Neural progenitor cell (in vitro differentiated cells): ENCODE data around the gene CREBBP.

ENCODE experiments used
- EZH2 ChIP-seq: fragments of 200-600 bp; sonication (generic); IDR thresholded peaks from 2 replicates; pipeline ENCODE4 v1.6.1; 2017; ENCODE audit warnings: antibody characterized with exemption, mild to moderate bottlenecking, moderate library complexity
- EZH2phosphoT487 ChIP-seq: fragments of 200-600 bp; sonication (generic); IDR thresholded peaks from 2 replicates; pipeline ENCODE4 v1.6.1; 2017; ENCODE audit warnings: antibody characterized with exemption
- TF ChIP-seq, protein P1 (sequence below): fragments of 200-600 bp; sonication (generic); IDR thresholded peaks from 2 replicates; pipeline ENCODE4 v1.5.1; 2017; ENCODE audit warnings: antibody characterized with exemption, mild to moderate bottlenecking

DNA sequence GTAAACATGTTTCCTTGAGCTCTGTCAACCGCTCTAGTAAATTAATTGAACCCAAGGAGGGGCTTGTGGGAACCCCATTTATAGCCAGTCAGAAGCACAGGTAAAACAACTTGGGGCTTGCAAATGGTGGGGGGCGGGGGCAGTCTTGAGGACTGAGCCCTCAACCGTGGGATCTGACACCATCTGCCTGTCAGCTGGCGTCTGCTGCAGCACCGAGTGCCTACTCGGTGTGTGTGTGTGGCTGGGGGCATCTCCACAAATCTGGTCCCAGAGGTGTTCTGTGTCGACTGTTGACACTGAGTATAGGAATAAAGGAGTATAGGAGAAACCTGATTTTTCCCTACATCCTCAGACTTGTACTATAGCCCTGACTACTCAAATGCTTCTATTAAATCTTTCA lies 20.6 kb downstream of the CREBBP start:
- TF ChIP-seq EZH2 (no peak), EZH2phosphoT487 (no peak)
- TF ChIP-seq, protein P1, sequence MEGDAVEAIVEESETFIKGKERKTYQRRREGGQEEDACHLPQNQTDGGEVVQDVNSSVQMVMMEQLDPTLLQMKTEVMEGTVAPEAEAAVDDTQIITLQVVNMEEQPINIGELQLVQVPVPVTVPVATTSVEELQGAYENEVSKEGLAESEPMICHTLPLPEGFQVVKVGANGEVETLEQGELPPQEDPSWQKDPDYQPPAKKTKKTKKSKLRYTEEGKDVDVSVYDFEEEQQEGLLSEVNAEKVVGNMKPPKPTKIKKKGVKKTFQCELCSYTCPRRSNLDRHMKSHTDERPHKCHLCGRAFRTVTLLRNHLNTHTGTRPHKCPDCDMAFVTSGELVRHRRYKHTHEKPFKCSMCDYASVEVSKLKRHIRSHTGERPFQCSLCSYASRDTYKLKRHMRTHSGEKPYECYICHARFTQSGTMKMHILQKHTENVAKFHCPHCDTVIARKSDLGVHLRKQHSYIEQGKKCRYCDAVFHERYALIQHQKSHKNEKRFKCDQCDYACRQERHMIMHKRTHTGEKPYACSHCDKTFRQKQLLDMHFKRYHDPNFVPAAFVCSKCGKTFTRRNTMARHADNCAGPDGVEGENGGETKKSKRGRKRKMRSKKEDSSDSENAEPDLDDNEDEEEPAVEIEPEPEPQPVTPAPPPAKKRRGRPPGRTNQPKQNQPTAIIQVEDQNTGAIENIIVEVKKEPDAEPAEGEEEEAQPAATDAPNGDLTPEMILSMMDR: no peak
